GM19025 (cell line): ENCODE data around the gene ELAPOR1.
A peak's percentile ranks its signal among the peaks of the same experiment; 100 is the strongest.

Experiments
- ATAC-seq: cut with Tn5 transposase; IDR thresholded peaks from one replicate; pipeline ENCODE4 v1.9.1; 2021; ENCODE audit warnings: mild to moderate bottlenecking, low read depth, moderate library complexity; ENCODE audit not compliant: unreplicated experiment

ELAPOR1 gene

DNA sequence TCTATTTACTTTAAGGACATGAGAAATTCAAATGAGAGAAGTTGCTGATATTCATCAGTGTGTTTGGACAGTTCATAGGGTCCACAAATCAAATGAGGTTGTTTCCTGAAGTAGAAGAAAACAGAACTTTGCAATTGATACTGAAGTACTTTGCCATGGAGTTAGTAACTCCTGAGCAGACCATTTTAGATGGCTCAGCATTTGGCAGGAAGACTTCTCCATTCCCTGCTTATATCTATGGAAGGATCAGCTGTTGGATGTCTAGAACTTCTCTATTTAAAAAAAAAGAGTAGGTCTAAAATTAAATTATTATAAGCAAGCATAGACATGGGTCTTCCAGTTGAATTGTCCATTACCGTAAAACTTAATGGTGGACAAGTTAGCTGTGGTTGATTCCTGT lies 18.3 kb upstream of the ELAPOR1 start:
- ATAC-seq: no peak

DNA sequence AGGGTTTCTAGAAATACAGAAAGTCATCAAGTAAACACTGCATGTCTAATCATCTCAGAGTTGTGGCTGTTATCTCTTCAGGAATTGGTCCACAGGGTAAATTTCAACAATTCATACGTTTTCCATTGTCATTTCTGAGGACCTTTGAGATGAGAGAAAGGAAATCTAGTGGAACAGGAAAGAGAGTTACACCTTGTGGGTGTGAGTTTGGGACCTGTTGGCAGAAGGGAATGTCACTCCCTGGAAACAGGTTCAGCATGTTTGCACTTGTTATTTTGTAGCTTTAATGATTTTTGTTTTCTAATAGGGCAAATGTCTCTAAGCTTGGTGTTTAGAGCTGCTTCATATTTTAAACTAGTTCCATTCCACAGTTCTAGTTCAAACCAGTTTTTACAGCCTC lies 17.8 kb upstream of the ELAPOR1 start:
- no peak for ATAC-seq

DNA sequence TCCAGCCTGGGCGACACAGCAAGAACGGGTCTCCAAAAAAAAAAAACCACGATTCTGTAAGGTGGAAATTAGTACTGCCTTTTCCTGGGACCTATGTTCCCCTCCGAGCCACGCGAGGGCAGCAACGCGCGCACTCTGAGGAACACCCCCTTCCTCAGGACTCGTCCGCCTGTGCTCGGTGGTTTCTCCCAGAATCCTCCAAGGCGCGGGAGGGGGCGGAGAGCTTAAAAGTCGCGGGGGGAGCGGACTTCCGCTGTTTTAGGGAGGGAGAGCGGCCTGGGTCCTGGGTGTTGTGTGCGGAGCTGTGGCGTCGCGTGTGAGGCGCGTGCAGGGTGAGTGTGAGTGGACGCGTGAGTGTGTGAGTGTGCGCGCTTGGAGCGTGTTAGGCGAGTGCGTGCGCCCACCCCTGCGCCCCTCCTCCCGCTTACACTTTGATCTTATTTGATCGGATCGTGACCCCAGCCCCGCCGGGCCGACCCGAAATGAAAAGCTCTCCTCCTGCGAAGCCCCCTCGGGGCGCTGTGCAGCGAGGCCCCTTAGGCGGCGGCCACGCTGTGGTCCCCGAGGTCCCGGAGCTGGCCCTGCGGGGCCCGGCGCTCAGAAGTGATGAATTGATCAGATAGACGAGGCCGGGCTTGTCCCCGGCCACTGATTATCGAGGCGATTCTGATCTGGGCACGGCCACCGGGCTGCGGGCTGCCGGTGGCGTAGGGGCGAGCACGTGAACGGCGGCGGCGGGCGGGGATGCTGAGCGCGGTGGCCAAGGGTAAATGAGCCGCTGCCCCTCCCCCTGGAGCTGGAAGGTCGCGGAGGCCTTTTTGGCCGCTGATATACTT lies 13.8 kb upstream of the ELAPOR1 start:
- peak; percentile 79 for ATAC-seq

DNA sequence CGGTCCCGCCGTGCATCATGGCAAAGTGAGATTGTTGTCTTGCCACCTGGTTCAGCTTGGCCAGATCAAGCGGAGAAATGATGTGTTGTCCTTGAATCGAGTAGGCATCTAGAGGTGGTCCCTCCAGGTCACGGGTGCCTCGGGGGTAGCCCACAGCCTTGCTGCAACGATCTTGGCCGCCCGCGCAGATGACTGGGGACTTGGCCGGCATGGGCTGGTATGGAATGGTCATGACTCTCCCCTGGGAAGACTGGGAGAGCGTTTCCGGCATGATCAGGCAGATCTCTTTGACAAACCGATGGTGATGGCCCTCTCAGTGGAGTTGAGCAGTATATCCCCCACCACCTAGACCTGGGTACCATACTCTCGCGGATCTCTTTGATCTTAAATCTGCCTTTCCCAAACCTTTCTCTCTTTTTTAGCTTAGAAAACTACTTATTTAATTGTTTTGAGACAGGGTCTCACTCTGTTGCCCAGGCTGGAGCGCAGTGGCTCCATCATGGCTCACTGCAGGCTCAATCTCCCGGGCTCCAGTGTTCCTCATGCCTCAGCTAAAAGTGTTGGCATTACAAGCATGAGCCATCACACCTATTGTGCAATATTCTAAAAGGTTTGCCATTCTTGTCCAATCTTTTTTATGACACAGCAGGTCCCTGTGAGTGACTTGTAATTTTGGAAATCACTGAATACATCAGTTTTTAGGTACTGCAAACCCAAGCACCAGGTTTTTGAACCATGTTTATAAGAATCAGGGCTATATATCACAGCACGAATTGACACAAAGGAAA lies 9.4 kb upstream of the ELAPOR1 start:
- no peak for ATAC-seq

DNA sequence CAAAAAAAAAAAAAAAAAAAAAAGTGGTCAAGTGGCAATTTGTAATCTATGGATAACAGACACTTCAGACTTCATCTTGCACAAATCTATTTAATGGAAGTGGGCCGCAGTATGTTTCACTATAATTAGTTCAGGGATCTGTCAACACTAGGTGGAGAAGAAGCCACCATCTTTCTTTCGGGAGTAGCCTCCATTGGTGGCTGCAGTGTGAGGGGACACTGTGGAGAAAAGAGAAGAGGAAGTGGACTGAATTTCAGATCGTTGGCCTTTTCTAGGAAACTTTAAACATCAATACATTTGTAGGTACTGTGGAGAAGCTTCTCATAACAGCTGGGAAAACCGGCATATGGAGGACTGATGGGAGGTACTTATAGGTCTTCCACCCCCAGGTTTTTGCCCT lies 8.0 kb upstream of the ELAPOR1 start:
- no peak for ATAC-seq

DNA sequence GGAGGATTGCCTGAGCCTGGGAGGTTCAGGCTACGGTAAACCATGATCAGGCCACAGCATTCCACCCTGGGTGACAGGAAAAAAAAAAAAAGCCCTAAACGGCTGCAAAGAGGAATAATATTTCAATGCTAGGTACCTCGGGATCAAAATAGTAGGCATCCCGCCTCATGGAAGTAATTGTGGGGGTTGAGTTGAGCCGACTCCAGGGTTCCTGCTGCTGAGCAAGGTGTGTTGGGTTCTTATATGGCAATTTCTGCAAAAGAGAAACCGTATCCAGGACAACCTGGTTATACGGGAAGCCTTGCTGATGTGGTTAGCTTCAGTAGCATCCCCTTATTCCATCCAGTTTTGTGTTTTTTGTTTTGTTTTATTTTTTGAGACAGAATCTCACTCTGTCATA lies 6.1 kb upstream of the ELAPOR1 start:
- no peak for ATAC-seq

DNA sequence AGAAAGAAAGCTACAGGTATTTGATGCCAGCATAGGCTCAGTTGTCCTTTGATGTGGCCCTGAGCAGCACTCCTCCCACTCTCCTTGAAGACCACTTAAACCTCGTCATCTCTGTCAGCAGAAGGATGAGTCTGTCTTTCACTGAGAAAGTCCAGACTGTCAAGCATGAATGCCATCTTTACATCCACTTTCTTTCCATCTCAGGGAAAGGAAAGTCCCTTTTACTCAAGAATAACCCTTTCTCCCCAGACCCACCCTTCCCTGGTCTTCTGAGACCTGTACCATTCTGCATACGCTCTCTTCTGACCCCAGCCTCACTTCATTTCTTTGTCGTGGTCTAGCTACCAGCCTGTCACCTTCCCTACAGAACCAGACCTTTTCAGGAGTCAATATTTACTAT lies 4.0 kb upstream of the ELAPOR1 start:
- ATAC-seq: no peak

DNA sequence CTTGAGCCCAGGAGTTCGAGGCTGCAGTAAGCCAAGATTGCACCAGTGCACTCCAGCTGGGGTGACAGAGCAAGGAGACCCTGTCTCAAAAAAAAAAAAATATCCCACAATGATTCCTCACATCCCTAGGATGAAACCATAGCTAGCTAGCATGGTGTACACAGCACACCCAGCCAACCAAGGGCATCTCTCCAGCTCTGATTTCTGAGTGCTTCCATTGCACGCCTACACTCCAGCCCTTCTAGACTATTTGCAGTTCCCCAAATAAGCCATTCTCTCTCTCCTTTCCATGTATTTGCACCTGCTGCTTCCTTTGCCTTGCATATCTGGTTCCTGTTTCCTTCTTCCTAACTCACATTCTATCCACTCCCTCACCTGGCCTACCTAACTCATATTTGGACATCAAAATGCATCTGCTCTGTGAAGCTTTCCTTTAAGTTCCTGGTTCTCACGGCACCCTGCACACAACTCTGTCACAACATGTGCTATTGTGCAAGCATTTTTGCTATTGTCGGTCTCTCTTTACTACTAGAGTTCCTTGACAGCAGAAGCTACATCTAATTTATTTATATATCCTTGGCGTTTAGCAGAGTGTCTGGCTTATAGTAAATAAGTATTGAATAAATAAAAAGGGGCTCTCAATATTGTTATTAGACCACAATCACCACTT lies 2.4 kb upstream of the ELAPOR1 start:
- ATAC-seq: no peak

DNA sequence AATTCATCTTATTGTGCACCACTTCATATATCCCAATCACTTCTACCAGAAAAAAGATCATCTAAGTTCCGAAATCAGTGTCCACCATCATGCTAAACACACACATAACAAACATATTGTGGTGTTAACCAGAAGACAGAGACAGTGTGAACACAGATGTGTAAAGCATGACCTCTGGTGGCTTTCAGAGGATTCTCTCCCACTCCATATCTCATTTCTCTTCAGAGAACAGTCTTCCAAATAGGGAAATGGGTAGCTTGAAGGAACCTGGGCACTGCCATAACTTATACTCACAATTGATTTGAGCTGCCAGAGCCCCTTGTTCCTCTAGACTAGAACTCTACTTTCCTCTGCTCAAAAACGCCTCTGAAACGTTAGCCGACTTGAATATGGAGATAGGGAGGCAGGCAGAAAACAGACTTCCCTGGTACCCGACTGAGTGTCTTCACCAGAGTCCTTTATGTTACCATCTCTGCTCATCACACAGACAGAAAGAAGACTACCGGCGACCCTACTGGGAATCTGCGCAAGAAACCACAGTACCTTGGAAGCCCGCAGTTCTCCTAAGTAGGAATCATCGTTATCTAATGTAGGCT lies 1.8 kb upstream of the ELAPOR1 start:
- no peak for ATAC-seq

DNA sequence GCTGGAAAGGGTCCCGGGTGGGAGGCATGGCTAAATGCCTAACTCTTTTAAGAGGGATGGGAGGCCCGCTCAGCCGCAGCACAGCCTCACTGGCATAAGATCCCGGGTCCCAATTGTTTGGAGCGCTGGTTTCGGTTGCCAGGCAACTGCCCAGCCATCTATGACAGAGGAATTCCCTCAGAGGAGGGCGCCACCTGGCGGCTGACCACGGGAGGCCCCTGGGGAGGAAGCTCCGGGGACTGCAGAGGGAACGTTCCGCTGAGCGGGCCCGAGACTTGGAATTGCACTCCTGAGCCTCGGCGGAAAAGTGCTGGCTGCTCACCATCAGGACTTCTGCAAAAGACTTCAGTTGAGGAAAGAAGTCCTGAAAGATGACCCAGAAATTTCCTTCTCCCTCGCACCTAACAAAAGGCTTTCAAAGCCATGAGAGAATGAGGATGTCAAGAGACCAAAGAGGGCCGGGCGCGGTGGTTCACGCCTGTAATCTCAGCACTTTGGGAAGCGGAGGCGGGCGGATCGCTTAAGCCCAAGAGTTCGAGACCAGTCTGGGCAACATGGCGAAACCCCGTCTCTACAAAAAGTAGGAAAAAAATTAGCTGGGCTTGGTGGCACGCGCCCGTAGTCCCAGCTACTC lies 1.1 kb upstream of the ELAPOR1 start:
- peak; percentile 41 for ATAC-seq

DNA sequence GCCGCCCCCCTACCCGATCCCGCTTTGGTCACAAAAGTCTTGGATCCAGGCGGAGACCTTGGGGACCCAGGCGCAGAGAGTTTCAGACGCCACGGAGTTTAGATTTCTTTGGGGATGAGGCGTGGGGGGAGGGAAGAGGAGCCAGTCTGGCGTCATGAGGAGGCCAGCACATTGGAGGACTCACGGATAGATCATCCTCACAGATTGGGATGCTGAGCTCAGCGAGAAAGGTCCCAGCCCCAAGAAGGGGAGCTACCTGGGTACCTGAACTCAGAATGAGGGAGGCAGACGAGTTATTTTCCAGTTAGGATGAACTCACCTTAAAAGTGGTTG lies 393 bp downstream of the ELAPOR1 start:
- ATAC-seq: no peak

DNA sequence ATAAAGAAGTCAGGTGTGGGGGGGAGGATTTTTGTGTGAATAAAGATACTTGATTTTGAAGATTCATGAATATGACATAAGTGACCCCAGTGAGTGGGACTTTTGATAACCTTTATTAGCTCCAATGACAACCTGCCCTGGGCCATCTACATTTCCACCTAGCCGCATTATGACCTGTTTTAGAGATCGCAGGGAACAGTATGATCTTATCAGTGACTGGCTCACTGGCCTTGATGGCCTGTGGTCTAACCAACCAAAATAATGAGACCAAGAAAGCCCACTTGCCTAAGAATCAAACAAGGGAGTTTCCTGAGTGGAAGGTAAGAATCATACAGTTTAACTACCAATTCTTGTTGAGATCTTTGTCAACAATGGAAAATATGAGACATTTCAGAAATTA lies 1.8 kb downstream of the ELAPOR1 start:
- no peak for ATAC-seq

DNA sequence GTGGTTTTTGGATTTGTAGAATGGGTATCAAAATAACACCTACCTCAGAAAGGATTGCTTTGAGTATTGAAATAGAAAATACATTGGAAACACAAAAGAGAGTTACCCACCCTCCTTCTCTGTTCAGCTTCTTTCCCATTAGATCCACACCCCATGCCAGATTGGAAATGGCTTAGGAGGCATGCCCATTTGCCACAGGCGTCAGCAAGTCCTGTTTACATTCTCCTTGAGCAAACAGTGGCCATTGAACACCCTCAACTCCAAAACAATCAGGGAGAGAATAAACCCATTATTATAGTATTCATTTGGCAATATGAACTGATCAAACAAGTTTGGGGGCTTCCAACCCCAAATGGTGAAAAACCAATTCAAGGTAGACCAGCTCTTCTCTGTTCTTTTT lies 2.4 kb downstream of the ELAPOR1 start:
- ATAC-seq: no peak

DNA sequence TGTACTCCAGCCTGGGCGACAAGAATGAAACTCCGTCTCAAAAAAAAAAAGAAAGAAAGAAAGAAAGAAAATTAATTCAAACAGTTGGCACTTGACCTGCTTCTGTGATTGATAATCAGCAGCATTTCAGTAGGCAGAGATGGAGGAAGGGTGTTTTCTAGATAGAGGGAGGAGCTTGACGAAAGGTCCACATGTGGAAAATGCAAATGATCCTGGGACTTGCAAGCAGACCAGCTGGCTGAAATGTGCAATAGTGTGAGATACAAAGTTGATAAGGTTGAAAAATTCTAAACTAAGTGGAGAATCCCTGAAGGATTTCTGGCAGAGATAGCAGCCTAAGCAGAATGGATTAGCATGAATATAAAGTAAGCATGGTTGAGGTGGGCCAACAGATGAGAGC lies 4.2 kb downstream of the ELAPOR1 start:
- no peak for ATAC-seq

DNA sequence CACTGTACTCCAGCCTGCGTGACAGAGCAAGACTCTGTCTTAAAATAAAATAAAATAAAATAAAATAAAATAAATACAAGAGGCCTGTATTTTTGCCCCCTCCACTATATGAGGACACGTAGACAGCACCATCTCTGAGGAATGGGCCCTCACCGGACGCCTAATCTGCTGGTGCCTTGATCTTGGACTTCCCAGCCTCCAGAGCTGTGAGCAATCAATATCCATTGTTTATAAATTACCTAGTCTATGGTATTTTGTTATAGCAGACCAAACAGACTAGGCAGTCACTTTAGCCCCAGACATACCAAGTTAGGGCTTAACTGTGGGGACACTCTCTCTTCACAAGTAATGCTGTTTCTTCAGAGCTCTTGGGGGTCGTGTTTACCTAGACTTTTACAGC lies 6.4 kb downstream of the ELAPOR1 start:
- ATAC-seq: no peak

DNA sequence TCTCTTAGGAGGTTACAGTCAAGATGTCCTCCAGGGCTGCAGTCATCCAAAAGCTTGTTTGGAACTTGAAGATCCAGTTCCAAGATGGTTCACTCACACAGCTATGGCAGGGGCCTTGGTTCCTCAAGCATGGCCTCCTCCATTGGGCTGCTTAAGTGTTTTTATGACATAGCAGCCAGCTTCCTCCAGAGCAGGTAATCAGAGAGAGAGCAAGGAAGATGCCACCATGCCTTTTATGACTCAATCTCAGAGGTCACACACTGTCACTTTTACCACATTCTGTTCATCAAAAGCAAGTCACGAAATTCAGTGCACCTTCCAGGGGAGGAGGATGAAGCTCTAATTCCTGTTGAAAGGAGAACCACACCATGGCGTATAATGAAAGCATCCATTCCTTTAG lies 17.1 kb downstream of the ELAPOR1 start:
- ATAC-seq: no peak

DNA sequence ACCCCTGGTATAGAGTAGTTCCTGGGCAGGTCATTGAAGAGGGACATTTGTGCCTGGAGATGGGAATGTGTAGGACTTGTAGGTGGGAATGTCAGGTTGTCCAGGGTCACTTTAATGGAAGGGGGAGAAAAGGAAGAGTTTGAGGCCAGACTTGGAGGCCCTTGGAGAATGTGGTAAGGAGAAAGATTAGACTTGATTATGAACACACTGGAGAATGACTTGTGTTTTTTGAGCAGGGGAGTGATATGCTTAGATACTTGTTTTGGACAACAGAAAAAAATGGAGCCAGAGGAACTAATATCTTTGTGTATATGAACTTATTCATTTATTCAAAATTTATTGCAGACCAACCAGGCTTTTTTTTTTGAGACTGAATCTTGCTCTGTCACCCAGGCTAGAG lies 17.9 kb downstream of the ELAPOR1 start:
- ATAC-seq: no peak

DNA sequence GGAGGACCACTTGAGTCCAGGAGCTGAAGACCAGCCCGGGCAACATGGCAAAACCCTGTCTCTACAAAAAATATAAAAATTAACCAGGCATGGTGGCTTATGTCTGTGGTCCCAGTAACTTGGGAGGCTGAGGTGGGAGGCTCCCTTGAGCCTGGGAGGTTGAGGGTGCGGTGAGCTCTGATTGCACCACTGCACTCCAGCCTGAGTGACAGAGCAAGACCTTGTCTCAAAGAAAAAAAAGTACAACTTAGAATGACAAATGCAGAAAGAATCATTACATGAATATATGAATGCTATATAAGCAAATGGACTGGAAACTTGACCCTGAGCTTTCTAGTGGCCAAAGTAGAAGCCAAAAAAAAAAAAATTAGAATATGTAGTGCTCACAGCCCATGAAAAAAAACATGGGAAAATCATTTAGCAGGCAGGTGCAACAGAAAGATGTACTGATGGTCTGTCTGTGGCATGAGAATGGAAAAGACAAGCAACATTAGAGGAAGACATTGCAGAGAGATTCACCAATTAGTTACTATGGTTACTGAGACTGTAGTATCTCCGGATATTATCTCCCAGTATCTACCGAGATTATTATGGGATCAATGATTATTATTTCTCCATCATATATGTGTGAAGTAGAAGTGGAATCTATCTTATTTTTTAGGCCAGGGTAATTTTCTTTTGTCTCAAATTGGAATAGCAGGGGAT lies 19.2 kb downstream of the ELAPOR1 start:
- no peak for ATAC-seq

DNA sequence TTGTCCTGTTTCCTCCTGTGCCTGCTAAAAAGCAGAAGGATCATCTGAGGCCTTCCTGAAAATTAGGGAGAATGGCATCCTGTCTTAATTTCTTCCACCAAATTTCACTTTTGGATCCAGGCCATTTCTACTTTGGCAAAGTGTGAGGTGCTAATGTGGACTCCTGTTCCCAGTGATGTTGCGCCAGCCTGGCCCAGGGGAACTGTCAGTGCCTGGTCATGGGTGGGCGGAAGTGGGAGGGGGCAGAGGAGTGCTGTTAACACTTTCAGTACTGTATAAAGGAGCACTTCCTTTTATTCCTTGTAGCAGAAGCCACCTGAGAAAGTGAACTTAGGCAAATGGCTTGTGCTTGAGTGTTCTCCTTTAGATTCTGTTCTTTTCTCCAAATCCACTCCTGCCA lies 19.9 kb downstream of the ELAPOR1 start:
- no peak for ATAC-seq

DNA sequence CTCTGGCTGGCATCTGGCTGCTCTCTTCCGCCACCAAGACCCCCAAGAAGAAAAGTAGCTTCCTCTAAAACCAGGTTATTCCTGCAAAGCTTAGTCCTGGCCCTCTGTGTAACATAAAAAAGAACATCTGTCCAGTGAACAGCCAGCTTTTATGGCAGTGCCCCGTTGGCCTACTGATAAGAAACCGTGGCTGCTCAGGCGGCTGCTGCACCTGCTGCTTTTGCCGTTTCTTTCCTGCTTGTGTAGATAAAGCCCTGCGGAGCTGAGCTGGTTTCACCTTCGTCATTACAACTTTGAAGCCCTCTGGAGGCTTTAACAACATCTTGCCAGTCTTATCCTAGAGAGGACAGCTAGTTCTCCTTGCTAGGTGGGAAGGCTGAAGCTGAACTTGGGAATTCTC lies 20.5 kb downstream of the ELAPOR1 start:
- ATAC-seq: no peak
